Endothelial cell of umbilical vein (primary cell): ENCODE measurements around the gene EXOC5.
"Not testable (repeated sequence)": the region's sequence is repeated elsewhere in the genome, so short reads cannot be mapped to it uniquely, and the experiment has no call there.

Experiments
- EZH2 ChIP-seq: IDR thresholded peaks from 2 replicates; pipeline ENCODE4 v1.6.1; 2012; ENCODE audit warnings: borderline replicate concordance, low read depth, mild to moderate bottlenecking, moderate library complexity, low read length, inconsistent platforms; ENCODE audit not compliant: severe bottlenecking
- FOS ChIP-seq: IDR thresholded peaks from 2 replicates; pipeline ENCODE4 v1.6.1; 2011; ENCODE audit warnings: mild to moderate bottlenecking, low read length, moderate library complexity, borderline replicate concordance; ENCODE audit not compliant: insufficient read depth
- JUN ChIP-seq: IDR thresholded peaks from 2 replicates; pipeline ENCODE4 v1.6.1; 2011; ENCODE audit warnings: borderline replicate concordance, low read depth; ENCODE audit not compliant: insufficient read length, insufficient read depth
- MYC ChIP-seq: IDR thresholded peaks from one replicate; pipeline ENCODE4 v1.6.1; 2011; ENCODE audit warnings: mild to moderate bottlenecking, low read depth, low read length
- POLR2A ChIP-seq: IDR thresholded peaks from 2 replicates; pipeline ENCODE4 v1.6.1; 2012; ENCODE audit warnings: low read depth, mild to moderate bottlenecking, control low read depth, low read length
- POLR2AphosphoS5 ChIP-seq: IDR thresholded peaks from 2 replicates; pipeline ENCODE4 v1.6.1; 2012; ENCODE audit warnings: low read depth, mild to moderate bottlenecking, control low read depth, low read length, moderate library complexity; ENCODE audit not compliant: insufficient read depth
- TF ChIP-seq, protein P1 (sequence below), 2 donors: IDR thresholded peaks; 1 replicate in 1 of 2; 2 replicates in 1 of 2; pipeline ENCODE4 v1.5.1; 2011; ENCODE audit warnings: low read length in 2 of 2, mild to moderate bottlenecking in 2 of 2, moderate library complexity in 2 of 2, control low read depth in 1 of 2, inconsistent platforms in 1 of 2, low read depth in 1 of 2; ENCODE audit not compliant: insufficient read depth in 1 of 2; ENCODE audit errors: extremely low read depth in 1 of 2
- TF ChIP-seq, protein P2 (sequence below): IDR thresholded peaks from 2 replicates; pipeline ENCODE4 v1.6.1; 2011; ENCODE audit not compliant: insufficient read depth, insufficient read length

DNA sequence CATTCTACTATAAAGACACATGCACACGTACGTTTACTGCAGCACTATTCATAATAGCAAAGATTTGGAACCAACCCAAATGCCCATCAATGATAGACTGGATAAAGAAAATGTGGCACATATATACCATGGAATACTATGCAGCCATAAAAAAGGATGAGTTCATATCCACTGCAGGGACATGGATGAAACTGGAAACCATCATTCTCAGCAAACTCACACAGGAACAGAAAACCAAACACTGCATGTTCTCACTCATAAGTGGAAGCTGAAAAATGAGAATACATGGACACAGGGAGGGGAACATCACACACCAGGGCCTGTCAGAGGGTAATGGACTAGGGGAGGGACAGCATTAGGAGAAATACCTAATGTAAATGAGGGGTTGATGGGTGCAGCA lies 10.5 kb downstream of the EXOC5 start:
- TF ChIP-seq POLR2AphosphoS5, POLR2A, EZH2, JUN, MYC, FOS: not testable (repeated sequence)
- TF ChIP-seq, protein P1, sequence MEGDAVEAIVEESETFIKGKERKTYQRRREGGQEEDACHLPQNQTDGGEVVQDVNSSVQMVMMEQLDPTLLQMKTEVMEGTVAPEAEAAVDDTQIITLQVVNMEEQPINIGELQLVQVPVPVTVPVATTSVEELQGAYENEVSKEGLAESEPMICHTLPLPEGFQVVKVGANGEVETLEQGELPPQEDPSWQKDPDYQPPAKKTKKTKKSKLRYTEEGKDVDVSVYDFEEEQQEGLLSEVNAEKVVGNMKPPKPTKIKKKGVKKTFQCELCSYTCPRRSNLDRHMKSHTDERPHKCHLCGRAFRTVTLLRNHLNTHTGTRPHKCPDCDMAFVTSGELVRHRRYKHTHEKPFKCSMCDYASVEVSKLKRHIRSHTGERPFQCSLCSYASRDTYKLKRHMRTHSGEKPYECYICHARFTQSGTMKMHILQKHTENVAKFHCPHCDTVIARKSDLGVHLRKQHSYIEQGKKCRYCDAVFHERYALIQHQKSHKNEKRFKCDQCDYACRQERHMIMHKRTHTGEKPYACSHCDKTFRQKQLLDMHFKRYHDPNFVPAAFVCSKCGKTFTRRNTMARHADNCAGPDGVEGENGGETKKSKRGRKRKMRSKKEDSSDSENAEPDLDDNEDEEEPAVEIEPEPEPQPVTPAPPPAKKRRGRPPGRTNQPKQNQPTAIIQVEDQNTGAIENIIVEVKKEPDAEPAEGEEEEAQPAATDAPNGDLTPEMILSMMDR (IDR thresholded peaks at IDR 0.05; ENCODE audit: extremely low read depth in 1 of 2, insufficient read depth in 1 of 2, low read depth in 1 of 2, low read length in 2 of 2) = not testable (repeated sequence)
- TF ChIP-seq, protein P2, sequence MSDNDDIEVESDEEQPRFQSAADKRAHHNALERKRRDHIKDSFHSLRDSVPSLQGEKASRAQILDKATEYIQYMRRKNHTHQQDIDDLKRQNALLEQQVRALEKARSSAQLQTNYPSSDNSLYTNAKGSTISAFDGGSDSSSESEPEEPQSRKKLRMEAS = not testable (repeated sequence)
